Sigmoid colon (tissue), 4 donors: ENCODE data around the gene CCDC186.

ENCODE experiments used
- CTCF ChIP-seq, 4 experiments: fragments of 450-650 bp in 3 of 4; fragments of 200-600 bp in 1 of 4; IDR thresholded peaks; one replicate each; pipeline ENCODE4 v1.5.1; 2016 to 2019; ENCODE audit warnings: antibody characterized with exemption in 4 of 4, mild to moderate bottlenecking in 3 of 4, moderate library complexity in 2 of 4
- EP300 ChIP-seq, 4 donors: sonication (generic); formaldehyde crosslinking; IDR thresholded peaks; one replicate each; pipeline ENCODE4 v1.6.1; 2017; ENCODE audit warnings: antibody characterized with exemption in 4 of 4
- POLR2A ChIP-seq, 2 donors: fragments of 450-650 bp; IDR thresholded peaks; one replicate each; pipeline ENCODE4 v1.6.1; 2016; ENCODE audit warnings: antibody characterized with exemption in 2 of 2, mild to moderate bottlenecking in 2 of 2, moderate library complexity in 2 of 2
- POLR2AphosphoS5 ChIP-seq, 4 donors: sonication (generic); formaldehyde crosslinking; IDR thresholded peaks; one replicate each; pipeline ENCODE4 v1.6.1; 2017; ENCODE audit warnings: antibody characterized with exemption in 4 of 4

- TF ChIP-seq CTCF (IDR thresholded peaks at IDR 0.05): no peak
- no peak for TF ChIP-seq POLR2A (IDR thresholded peaks at IDR 0.05)
- TF ChIP-seq POLR2AphosphoS5 (IDR thresholded peaks at IDR 0.05): no peak
- no peak for TF ChIP-seq EP300 (IDR thresholded peaks at IDR 0.05)
Observed at GRCh38 chr10:114095559-114096337, 78.3 kb downstream of the CCDC186 start.
